KMS-11 (cell line): ENCODE data around the gene SCNN1B.

Experiments
- H2AFZ ChIP-seq: fragments of 200-600 bp; sonication (generic); 2 replicates; pipeline ENCODE4 v1.6.1; 2016; ENCODE audit warnings: antibody characterized with exemption, mixed run types, low read depth
- H3K27ac ChIP-seq: fragments of 200-600 bp; sonication (generic); 2 replicates; pipeline ENCODE4 v1.6.1; 2016; ENCODE audit warnings: mild to moderate bottlenecking, mixed run types
- H3K27me3 ChIP-seq: fragments of 200-600 bp; sonication (generic); 2 replicates; pipeline ENCODE4 v1.6.1; 2017; ENCODE audit warnings: mild to moderate bottlenecking, low read depth, mixed run types, moderate library complexity; ENCODE audit not compliant: insufficient read depth
- H3K36me3 ChIP-seq: fragments of 200-600 bp; sonication (generic); 2 replicates; pipeline ENCODE4 v1.6.1; 2017; ENCODE audit warnings: mild to moderate bottlenecking, mixed run types; ENCODE audit not compliant: insufficient read depth
- H3K4me1 ChIP-seq: fragments of 200-600 bp; sonication (generic); 2 replicates; pipeline ENCODE4 v1.6.1; 2016; ENCODE audit warnings: mild to moderate bottlenecking, low read depth, mixed run types; ENCODE audit not compliant: poor library complexity, severe bottlenecking
- H3K4me2 ChIP-seq: fragments of 200-600 bp; sonication (generic); 2 replicates; pipeline ENCODE4 v1.7.0; 2016; ENCODE audit warnings: mild to moderate bottlenecking, mixed run types
- H3K4me3 ChIP-seq: fragments of 200-600 bp; sonication (generic); IDR thresholded peaks from 2 replicates; pipeline ENCODE4 v1.6.1; 2017; ENCODE audit warnings: low read depth, low read length, mixed read lengths; ENCODE audit not compliant: insufficient read depth
- H3K79me2 ChIP-seq: fragments of 200-600 bp; sonication (generic); 2 replicates; pipeline ENCODE4 v1.6.1; 2016; ENCODE audit warnings: low read depth, mixed run types; ENCODE audit not compliant: insufficient read depth
- H3K9ac ChIP-seq: fragments of 200-600 bp; sonication (generic); 2 replicates; pipeline ENCODE4 v1.6.1; 2016; ENCODE audit warnings: mild to moderate bottlenecking, mixed run types
- H4K20me1 ChIP-seq: fragments of 200-600 bp; sonication (generic); 2 replicates; pipeline ENCODE4 v1.6.1; 2016; ENCODE audit warnings: mild to moderate bottlenecking, mixed run types; ENCODE audit not compliant: insufficient read depth
- TF ChIP-seq, protein P1 (sequence below): fragments of 200-600 bp; sonication (generic); conservative IDR thresholded peaks from 2 replicates; pipeline ENCODE4 v1.6.1; 2017; ENCODE audit warnings: low read depth, mild to moderate bottlenecking, antibody characterized with exemption, low read length, moderate library complexity, mixed read lengths

SCNN1B gene

DNA sequence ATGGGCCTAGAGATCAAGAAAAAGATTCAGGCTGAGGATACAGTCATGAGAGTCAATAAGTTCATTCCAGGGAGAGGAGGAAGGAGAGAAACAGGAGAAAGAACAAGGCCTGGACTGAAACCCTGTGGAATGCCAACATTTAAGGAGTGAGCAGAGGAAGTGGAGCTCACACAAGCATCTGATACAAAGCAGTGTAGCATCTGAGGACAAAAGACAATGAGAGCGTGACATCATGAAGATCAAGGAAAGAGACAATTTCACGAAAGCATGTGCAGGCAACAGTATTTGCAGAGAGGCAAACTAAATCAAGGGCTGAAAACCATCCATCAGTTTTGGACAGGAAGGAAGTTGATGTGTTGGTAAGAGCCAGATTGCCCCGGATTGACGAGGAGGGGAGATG lies 25.3 kb upstream of the SCNN1B start:
- Histone ChIP-seq H2AFZ (no peak overlapping the region), H3K27me3 (no peaks in the 10 kb centered on the region), H3K9ac (no peak overlapping the region), H3K27ac (no peak overlapping the region), H3K4me1 (no peaks in the 10 kb centered on the region), H3K36me3 (no peaks in the 10 kb centered on the region), H3K4me3 (no peak overlapping the region), H4K20me1 (no peaks in the 10 kb centered on the region), H3K79me2 (no peaks in the 10 kb centered on the region), H3K4me2 (no peak overlapping the region)
- TF ChIP-seq, protein P1, sequence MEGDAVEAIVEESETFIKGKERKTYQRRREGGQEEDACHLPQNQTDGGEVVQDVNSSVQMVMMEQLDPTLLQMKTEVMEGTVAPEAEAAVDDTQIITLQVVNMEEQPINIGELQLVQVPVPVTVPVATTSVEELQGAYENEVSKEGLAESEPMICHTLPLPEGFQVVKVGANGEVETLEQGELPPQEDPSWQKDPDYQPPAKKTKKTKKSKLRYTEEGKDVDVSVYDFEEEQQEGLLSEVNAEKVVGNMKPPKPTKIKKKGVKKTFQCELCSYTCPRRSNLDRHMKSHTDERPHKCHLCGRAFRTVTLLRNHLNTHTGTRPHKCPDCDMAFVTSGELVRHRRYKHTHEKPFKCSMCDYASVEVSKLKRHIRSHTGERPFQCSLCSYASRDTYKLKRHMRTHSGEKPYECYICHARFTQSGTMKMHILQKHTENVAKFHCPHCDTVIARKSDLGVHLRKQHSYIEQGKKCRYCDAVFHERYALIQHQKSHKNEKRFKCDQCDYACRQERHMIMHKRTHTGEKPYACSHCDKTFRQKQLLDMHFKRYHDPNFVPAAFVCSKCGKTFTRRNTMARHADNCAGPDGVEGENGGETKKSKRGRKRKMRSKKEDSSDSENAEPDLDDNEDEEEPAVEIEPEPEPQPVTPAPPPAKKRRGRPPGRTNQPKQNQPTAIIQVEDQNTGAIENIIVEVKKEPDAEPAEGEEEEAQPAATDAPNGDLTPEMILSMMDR = no peak

DNA sequence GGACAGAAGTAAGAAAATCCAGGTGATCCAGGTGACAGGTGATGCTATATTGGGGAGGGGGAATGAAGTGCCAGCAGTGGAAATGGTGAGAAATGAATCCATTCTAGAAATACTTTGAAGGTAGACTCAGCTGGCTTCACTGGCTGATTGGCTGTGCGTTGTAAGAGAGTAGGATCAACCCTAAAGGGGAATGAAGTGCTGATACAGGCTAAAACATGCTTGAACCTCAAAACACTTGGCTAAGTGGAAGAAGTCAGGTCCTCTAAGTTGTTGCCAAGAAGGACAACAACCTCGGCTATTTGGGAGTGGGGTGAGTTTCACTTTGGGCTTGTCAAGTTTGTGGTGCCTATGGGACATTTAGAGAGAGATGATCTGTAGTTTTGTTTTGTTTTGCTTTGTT lies 24.1 kb upstream of the SCNN1B start:
- TF ChIP-seq, protein P1 = no peak
- Histone ChIP-seq H3K36me3 (no peaks in the 10 kb centered on the region), H3K4me2 (no peak overlapping the region), H3K79me2 (no peaks in the 10 kb centered on the region), H3K9ac (no peak overlapping the region), H3K4me3 (no peak overlapping the region), H3K4me1 (no peaks in the 10 kb centered on the region), H4K20me1 (no peaks in the 10 kb centered on the region), H3K27me3 (no peaks in the 10 kb centered on the region), H3K27ac (no peak overlapping the region), H2AFZ (no peak overlapping the region)

DNA sequence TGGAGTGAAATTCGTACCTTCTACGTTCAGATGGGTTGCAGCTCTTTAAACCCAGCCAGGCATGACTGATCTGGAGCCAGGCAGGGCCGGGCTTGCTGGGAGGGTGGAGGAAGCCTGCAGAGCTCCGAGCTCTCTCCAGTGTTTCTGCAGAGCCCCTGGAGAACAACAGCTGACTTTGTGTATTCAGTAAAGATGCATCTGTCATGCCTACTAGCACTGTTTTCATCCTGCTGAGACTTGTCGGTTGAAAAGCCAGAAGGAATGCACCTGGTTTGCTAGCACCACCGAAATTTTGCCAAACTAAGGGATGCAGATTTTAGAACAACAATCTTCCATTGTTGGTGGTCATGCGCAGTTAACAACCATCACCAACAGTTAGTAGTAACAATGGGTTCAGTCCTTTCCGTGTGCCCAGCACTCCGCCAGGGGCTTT lies 22.4 kb upstream of the SCNN1B start:
- no peak overlapping the region for H3K4me3 ChIP-seq
- no peaks in the 10 kb centered on the region for H3K36me3 ChIP-seq
- no peak overlapping the region for H3K4me2 ChIP-seq
- H3K9ac ChIP-seq = no peak overlapping the region
- H2AFZ ChIP-seq = no peak overlapping the region
- no peaks in the 10 kb centered on the region for H3K79me2 ChIP-seq
- H3K27me3 ChIP-seq = no peaks in the 10 kb centered on the region
- no peak overlapping the region for H3K27ac ChIP-seq
- TF ChIP-seq, protein P1 = no peak
- H4K20me1 ChIP-seq = no peaks in the 10 kb centered on the region
- H3K4me1 ChIP-seq = no peaks in the 10 kb centered on the region

DNA sequence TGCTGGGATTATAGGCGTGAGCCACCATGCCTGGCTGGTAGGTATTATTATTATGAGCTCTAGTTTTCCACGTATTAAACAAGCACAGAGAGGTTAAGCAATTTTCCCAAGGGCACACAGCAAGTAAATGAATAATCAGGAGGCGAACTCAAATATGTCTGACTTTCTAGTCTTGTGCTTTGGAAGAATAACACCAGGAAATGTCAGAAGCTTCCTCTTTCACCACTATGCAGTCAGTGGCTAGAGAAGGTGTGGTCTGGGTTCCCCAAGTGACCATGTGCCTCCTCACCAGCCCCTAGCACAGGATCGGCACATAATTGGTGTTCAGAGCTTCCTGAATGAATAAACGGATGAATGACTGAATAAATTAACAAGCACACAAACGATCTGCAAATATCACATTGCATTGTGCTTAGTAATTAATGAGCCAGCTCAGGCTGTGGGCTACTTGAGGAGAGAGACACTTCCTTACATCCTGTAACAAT lies 21.6 kb upstream of the SCNN1B start:
- no peak overlapping the region for H3K27ac ChIP-seq
- TF ChIP-seq, protein P1 = no peak
- H4K20me1 ChIP-seq = no peaks in the 10 kb centered on the region
- H3K4me3 ChIP-seq = no peak overlapping the region
- H3K4me2 ChIP-seq = no peak overlapping the region
- no peaks in the 10 kb centered on the region for H3K27me3 ChIP-seq
- H3K79me2 ChIP-seq = no peaks in the 10 kb centered on the region
- no peaks in the 10 kb centered on the region for H3K36me3 ChIP-seq
- no peaks in the 10 kb centered on the region for H3K4me1 ChIP-seq
- H2AFZ ChIP-seq = no peak overlapping the region
- no peak overlapping the region for H3K9ac ChIP-seq
